ENCODE measurements around the gene ETV2. TPM values are rescaled to one million over a fixed set of nuclear protein-coding genes. Genes with fewer than 3 reads are reported as not detected.

ETV2 gene
- total RNA-seq, 2 donors from 2014 or later = 0.39 to 1.2 TPM

GRCh38 chr19:35656700-35657099, 15.2 kb downstream of the ETV2 start:
- no peaks in the 10 kb centered on the region for H3K27me3 Mint-ChIP-seq
- H3K36me3 Mint-ChIP-seq = peaks cover 18% of the 10 kb centered on the region
- no peak overlapping the region for H3K4me3 Mint-ChIP-seq
- no peak for ATAC-seq
- no peak for DNase-seq (ENCODE audit: low spot score)
- H3K9me3 Mint-ChIP-seq = no peaks in the 10 kb centered on the region
- no peak overlapping the region for H3K27ac Mint-ChIP-seq
- H3K4me1 Mint-ChIP-seq (ENCODE audit: low read depth in 2 of 2) = peaks cover 0 to 14% of the 10 kb centered on the region in 2 donors

- H3K27me3 Mint-ChIP-seq = no peaks in the 10 kb centered on the region
- peaks cover 23% of the 10 kb centered on the region for H3K36me3 Mint-ChIP-seq
- H3K4me3 Mint-ChIP-seq = no peak overlapping the region
- no peaks in the 10 kb centered on the region for H3K9me3 Mint-ChIP-seq
- H3K27ac Mint-ChIP-seq = no peak overlapping the region
- H3K4me1 Mint-ChIP-seq (ENCODE audit: low read depth in 2 of 2) = peaks cover 0 to 10% of the 10 kb centered on the region in 2 donors
- DNase-seq (ENCODE audit: low spot score) (no peak), ATAC-seq (no peak)
Measured at GRCh38 chr19:35657904-35658700, 16.6 kb downstream of the ETV2 start.

GRCh38 chr19:35661995-35662340, 20.4 kb downstream of the ETV2 start:
- no peak overlapping the region for H3K27ac Mint-ChIP-seq
- H3K4me3 Mint-ChIP-seq = no peak overlapping the region
- H3K9me3 Mint-ChIP-seq = no peaks in the 10 kb centered on the region
- ATAC-seq (no peak), DNase-seq (ENCODE audit: low spot score) (no peak)
- no peaks in the 10 kb centered on the region for H3K27me3 Mint-ChIP-seq
- H3K4me1 Mint-ChIP-seq (ENCODE audit: low read depth in 2 of 2) = peaks cover 0 to 4% of the 10 kb centered on the region in 2 donors
- H3K36me3 Mint-ChIP-seq = peaks cover 12% of the 10 kb centered on the region

GRCh38 chr19:35663981-35664380, 22.4 kb downstream of the ETV2 start:
- H3K27ac Mint-ChIP-seq = no peak overlapping the region
- no peak for DNase-seq (ENCODE audit: low spot score)
- H3K36me3 Mint-ChIP-seq = peaks cover 6% of the 10 kb centered on the region
- H3K9me3 Mint-ChIP-seq = no peaks in the 10 kb centered on the region
- no peak for ATAC-seq
- H3K4me3 Mint-ChIP-seq = no peak overlapping the region
- no peaks in the 10 kb centered on the region for H3K4me1 Mint-ChIP-seq (ENCODE audit: low read depth in 2 of 2)
- peaks cover 0 to under 1% of the 10 kb centered on the region in 2 donors for H3K27me3 Mint-ChIP-seq

GRCh38 chr19:35665157-35665556, 23.6 kb downstream of the ETV2 start:
- Mint-ChIP-seq H3K4me1 (ENCODE audit: low read depth in 2 of 2) (no peaks in the 10 kb centered on the region), H3K27ac (no peak overlapping the region), H3K27me3 (peaks cover 7 to 12% of the 10 kb centered on the region in 2 donors), H3K9me3 (no peaks in the 10 kb centered on the region), H3K36me3 (peaks cover 6% of the 10 kb centered on the region), H3K4me3 (no peak overlapping the region)
- no peak for DNase-seq (ENCODE audit: low spot score)
- no peak for ATAC-seq

GRCh38 chr19:35665604-35666003, 24.1 kb downstream of the ETV2 start:
- Mint-ChIP-seq H3K27me3 (peaks cover 9 to 17% of the 10 kb centered on the region in 2 donors), H3K9me3 (no peaks in the 10 kb centered on the region), H3K4me1 (ENCODE audit: low read depth in 2 of 2) (no peaks in the 10 kb centered on the region), H3K4me3 (no peak overlapping the region), H3K36me3 (peaks cover 6% of the 10 kb centered on the region), H3K27ac (no peak overlapping the region)
- DNase-seq (ENCODE audit: low spot score) (no peak), ATAC-seq (no peak)

GRCh38 chr19:35666251-35666913, 24.8 kb downstream of the ETV2 start, which contains the start of gene UPK1A:
TSS of gene UPK1A (plus strand) at chr19:35666517. CDS start at chr19:35666813, 296 bp downstream.
- Mint-ChIP-seq H3K9me3 (no peaks in the 10 kb centered on the region), H3K4me3 (no peak within 1 kb of the TSS), H3K27ac (no peak within 1 kb of the TSS), H3K4me1 (ENCODE audit: low read depth in 2 of 2) (no peaks in the 10 kb centered on the region), H3K27me3 (peaks cover 11 to 20% of the 10 kb centered on the region in 2 donors), H3K36me3 (peaks cover 6% of the 10 kb centered on the region)
- DNase-seq (ENCODE audit: low spot score) = no peak
- peak; percentile 22 to 40 for ATAC-seq

- peaks cover 25 to 38% of the 10 kb centered on the region in 2 donors for H3K27me3 Mint-ChIP-seq
- no peaks in the 10 kb centered on the region for H3K9me3 Mint-ChIP-seq
- no peak overlapping the region for H3K27ac Mint-ChIP-seq
- H3K4me3 Mint-ChIP-seq = no peak overlapping the region
- H3K4me1 Mint-ChIP-seq (ENCODE audit: low read depth in 2 of 2) = peaks cover 10 to 12% of the 10 kb centered on the region in 2 donors
- no peaks in the 10 kb centered on the region for H3K36me3 Mint-ChIP-seq
- ATAC-seq (no peak), DNase-seq (ENCODE audit: low spot score) (no peak)
Measured at GRCh38 chr19:35669566-35669965, 28.0 kb downstream of the ETV2 start.

GRCh38 chr19:35669974-35670373, 28.4 kb downstream of the ETV2 start:
- ATAC-seq = no peak
- Mint-ChIP-seq H3K4me3 (no peak overlapping the region), H3K27ac (no peak overlapping the region), H3K9me3 (no peaks in the 10 kb centered on the region), H3K4me1 (ENCODE audit: low read depth in 2 of 2) (peaks cover 10 to 12% of the 10 kb centered on the region in 2 donors), H3K27me3 (peaks cover 25 to 38% of the 10 kb centered on the region in 2 donors), H3K36me3 (no peaks in the 10 kb centered on the region)
- no peak for DNase-seq (ENCODE audit: low spot score)

- no peak overlapping the region for H3K27ac Mint-ChIP-seq
- no peaks in the 10 kb centered on the region for H3K36me3 Mint-ChIP-seq
Measured at GRCh38 chr19:35670686-35671085, 29.1 kb downstream of the ETV2 start.

GRCh38 chr19:35671818-35672217, 30.3 kb downstream of the ETV2 start:
- Mint-ChIP-seq H3K4me1 (ENCODE audit: low read depth in 2 of 2) (peaks cover 10 to 12% of the 10 kb centered on the region in 2 donors), H3K4me3 (no peak overlapping the region), H3K27me3 (peaks cover 30 to 46% of the 10 kb centered on the region in 2 donors), H3K9me3 (no peaks in the 10 kb centered on the region), H3K36me3 (no peaks in the 10 kb centered on the region), H3K27ac (no peak overlapping the region)
- ATAC-seq (no peak), DNase-seq (ENCODE audit: low spot score) (no peak)

More at GRCh38 chr19:35670686-35671085, 29.1 kb downstream of the ETV2 start:
- peaks cover 10 to 12% of the 10 kb centered on the region in 2 donors for H3K4me1 Mint-ChIP-seq (ENCODE audit: low read depth in 2 of 2)
- ATAC-seq = no peak
- peaks cover 26 to 40% of the 10 kb centered on the region in 2 donors for H3K27me3 Mint-ChIP-seq
- H3K9me3 Mint-ChIP-seq = no peaks in the 10 kb centered on the region
- no peak for DNase-seq (ENCODE audit: low spot score)
- H3K4me3 Mint-ChIP-seq = no peak overlapping the region

GRCh38 chr19:35673121-35673804, 31.7 kb downstream of the ETV2 start:
- peak; percentile 94 for ATAC-seq
- Mint-ChIP-seq H3K4me3 (peak overlapping the region; percentile 71), H3K27me3 (peaks cover 35 to 52% of the 10 kb centered on the region in 2 donors), H3K36me3 (no peaks in the 10 kb centered on the region), H3K4me1 (ENCODE audit: low read depth in 2 of 2) (peaks cover 10 to 12% of the 10 kb centered on the region in 2 donors), H3K27ac (no peak overlapping the region), H3K9me3 (no peaks in the 10 kb centered on the region)
- DNase-seq (ENCODE audit: low spot score) = peak; percentile 81

GRCh38 chr19:35675589-35676140, 34.1 kb downstream of the ETV2 start:
- Mint-ChIP-seq H3K27ac (no peak overlapping the region), H3K9me3 (no peaks in the 10 kb centered on the region), H3K36me3 (no peaks in the 10 kb centered on the region), H3K4me3 (no peak overlapping the region), H3K4me1 (ENCODE audit: low read depth in 2 of 2) (peaks cover 10 to 12% of the 10 kb centered on the region in 2 donors), H3K27me3 (peaks cover 25 to 37% of the 10 kb centered on the region in 2 donors)
- DNase-seq (ENCODE audit: low spot score) (no peak), ATAC-seq (no peak)
